IPS-15b (cell line): Measurements from ENCODE around the gene DXO.
"Not testable (repeated sequence)": the region's sequence is repeated elsewhere in the genome, so short reads cannot be mapped to it uniquely, and the experiment has no call there.

ENCODE experiments used
- H3K27me3 ChIP-seq: one replicate; pipeline ENCODE4 v1.6.1; 2013; ENCODE audit warnings: low read length; ENCODE audit not compliant: control insufficient read depth, insufficient read depth
- H3K36me3 ChIP-seq: one replicate; pipeline ENCODE4 v1.6.1; 2013; ENCODE audit warnings: low read length; ENCODE audit not compliant: control insufficient read depth, insufficient read depth
- H3K4me1 ChIP-seq: one replicate; pipeline ENCODE4 v1.6.1; 2013; ENCODE audit warnings: mild to moderate bottlenecking, low read length; ENCODE audit not compliant: control insufficient read depth, insufficient read depth
- H3K4me3 ChIP-seq: one replicate; pipeline ENCODE4 v1.5.1; 2013; ENCODE audit warnings: low read depth, low read length
- H3K9ac ChIP-seq: one replicate; pipeline ENCODE4 v1.6.1; 2013; ENCODE audit warnings: low read depth, mild to moderate bottlenecking, low read length
- H3K9me3 ChIP-seq: one replicate; pipeline ENCODE4 v1.6.1; 2013; ENCODE audit warnings: mild to moderate bottlenecking, low read length; ENCODE audit not compliant: control insufficient read depth, insufficient read depth

DXO gene

GRCh38 chr6:31933537-31933936 lies 38.4 kb downstream of the DXO start:
- Histone ChIP-seq H3K4me1 (no peaks in the 10 kb centered on the region), H3K4me3 (no peak overlapping the region), H3K9ac (no peak overlapping the region)

DNA sequence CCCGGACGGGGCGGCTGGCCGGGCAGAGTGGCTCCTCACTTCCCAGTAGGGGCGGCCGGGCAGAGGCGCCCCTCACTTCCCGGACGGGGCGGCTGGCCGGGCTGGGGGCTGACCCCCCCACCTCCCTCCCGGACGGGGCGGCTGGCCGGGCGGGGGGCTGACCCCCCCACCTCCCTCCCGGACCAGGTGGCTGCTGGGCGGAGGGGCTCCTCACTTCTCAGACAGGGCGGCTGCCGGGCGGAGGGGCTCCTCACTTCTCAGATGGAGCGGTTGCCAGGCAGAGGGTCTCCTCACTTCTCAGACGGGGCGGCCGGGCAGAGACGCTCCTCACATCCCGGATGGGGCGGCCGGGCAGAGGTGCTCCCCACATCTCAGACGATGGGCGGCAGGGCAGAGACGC lies 39.8 kb downstream of the DXO start:
- not testable (repeated sequence) for H3K9me3 ChIP-seq, H3K4me1 ChIP-seq, H3K9ac ChIP-seq, H3K36me3 ChIP-seq, H3K4me3 ChIP-seq, H3K27me3 ChIP-seq

More at GRCh38 chr6:31933537-31933936, 38.4 kb downstream of the DXO start:
- Histone ChIP-seq H3K36me3 (no peaks in the 10 kb centered on the region), H3K27me3 (no peaks in the 10 kb centered on the region), H3K9me3 (no peaks in the 10 kb centered on the region)

- Histone ChIP-seq H3K9ac (no peak overlapping the region), H3K27me3 (no peaks in the 10 kb centered on the region), H3K36me3 (no peaks in the 10 kb centered on the region), H3K4me3 (no peak overlapping the region), H3K4me1 (no peaks in the 10 kb centered on the region), H3K9me3 (no peaks in the 10 kb centered on the region)
Measured at GRCh38 chr6:31930962-31931361, 41.0 kb downstream of the DXO start.

- H3K4me3 ChIP-seq = no peak overlapping the region
- H3K4me1 ChIP-seq = no peaks in the 10 kb centered on the region
- H3K36me3 ChIP-seq = no peaks in the 10 kb centered on the region
- no peaks in the 10 kb centered on the region for H3K27me3 ChIP-seq
- H3K9me3 ChIP-seq = no peaks in the 10 kb centered on the region
- H3K9ac ChIP-seq = no peak overlapping the region
Measured at GRCh38 chr6:31928672-31928939, 43.3 kb downstream of the DXO start.

GRCh38 chr6:31927863-31928671 lies 43.9 kb downstream of the DXO start:
- Histone ChIP-seq H3K36me3 (no peaks in the 10 kb centered on the region), H3K4me3 (no peak overlapping the region), H3K27me3 (no peaks in the 10 kb centered on the region), H3K4me1 (no peaks in the 10 kb centered on the region), H3K9me3 (no peaks in the 10 kb centered on the region), H3K9ac (peak overlapping the region; percentile 24)

GRCh38 chr6:31927242-31927862 lies 44.6 kb downstream of the DXO start, which contains the start of gene C2:
Gene C2 (plus strand): TSS chr6:31927717. CDS start chr6:31927753, 36 bp downstream.
- H3K9me3 ChIP-seq = no peaks in the 10 kb centered on the region
- no peaks in the 10 kb centered on the region for H3K36me3 ChIP-seq
- H3K9ac ChIP-seq = peak within 1 kb of the TSS; percentile 24
- no peak within 1 kb of the TSS for H3K4me3 ChIP-seq
- no peaks in the 10 kb centered on the region for H3K27me3 ChIP-seq
- H3K4me1 ChIP-seq = no peaks in the 10 kb centered on the region

- H3K9ac ChIP-seq = no peak overlapping the region
- no peaks in the 10 kb centered on the region for H3K4me1 ChIP-seq
- H3K27me3 ChIP-seq = no peaks in the 10 kb centered on the region
- no peak overlapping the region for H3K4me3 ChIP-seq
- H3K9me3 ChIP-seq = no peaks in the 10 kb centered on the region
- H3K36me3 ChIP-seq = no peaks in the 10 kb centered on the region
Measured at GRCh38 chr6:31922942-31923341, 49.0 kb downstream of the DXO start.

DNA sequence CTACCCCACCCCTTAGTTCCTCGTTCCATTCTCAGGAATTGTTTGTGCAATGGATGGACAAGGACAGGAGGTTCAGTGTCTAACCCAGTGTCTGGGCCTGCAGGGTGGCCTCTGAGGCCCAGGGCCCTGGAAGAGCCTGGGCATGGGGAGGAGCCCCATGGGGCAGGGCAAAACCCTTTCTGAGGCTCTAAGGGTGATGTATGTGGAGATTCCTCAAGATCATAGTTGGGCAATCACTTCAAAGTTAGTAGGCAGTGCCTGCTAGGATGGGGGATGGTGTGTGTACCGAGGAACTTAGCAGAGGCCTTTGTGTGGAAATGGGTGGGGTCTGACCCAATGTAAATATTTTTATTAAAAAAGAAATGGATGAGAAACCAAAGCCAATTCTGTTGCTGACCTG lies 51.1 kb downstream of the DXO start:
- no peak overlapping the region for H3K4me3 ChIP-seq
- no peaks in the 10 kb centered on the region for H3K9me3 ChIP-seq
- no peak overlapping the region for H3K9ac ChIP-seq
- no peaks in the 10 kb centered on the region for H3K27me3 ChIP-seq
- no peaks in the 10 kb centered on the region for H3K4me1 ChIP-seq
- H3K36me3 ChIP-seq = no peaks in the 10 kb centered on the region
